ENCODE results near the gene GPR158.

Gene GPR158

DNA sequence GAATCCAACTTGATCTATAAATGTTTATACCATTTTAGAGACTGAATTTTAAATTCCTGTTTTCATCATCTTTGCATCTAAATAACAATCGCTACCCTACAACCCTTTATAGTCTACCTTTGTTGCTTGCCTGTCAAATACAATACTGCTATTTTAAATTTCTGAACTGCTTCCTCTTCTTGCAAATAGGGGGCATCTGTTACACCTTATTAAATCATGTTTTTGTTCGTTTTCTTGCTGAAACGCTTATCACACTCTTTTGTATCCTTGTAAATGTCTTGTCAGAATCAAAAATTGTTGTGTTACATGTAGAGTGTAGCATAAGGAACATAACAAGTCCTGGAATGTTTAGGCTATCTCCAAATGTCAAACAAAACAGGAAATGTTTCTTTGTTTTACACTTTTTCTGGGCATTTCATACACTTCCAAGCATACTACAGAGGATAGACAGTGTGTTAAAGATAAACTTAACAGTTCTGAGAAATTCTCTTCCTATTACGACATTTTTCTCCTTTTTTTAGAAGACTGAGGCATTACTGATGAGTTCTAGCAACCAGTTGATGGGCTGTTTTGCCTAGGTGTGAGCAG lies 281.3 kb downstream of the GPR158 start:
- ChIA-PET POLR2A (no interaction called here), CTCF (no interaction called here)
- DNase-seq (ENCODE audit: low read depth, low spot score) = no peak

DNA sequence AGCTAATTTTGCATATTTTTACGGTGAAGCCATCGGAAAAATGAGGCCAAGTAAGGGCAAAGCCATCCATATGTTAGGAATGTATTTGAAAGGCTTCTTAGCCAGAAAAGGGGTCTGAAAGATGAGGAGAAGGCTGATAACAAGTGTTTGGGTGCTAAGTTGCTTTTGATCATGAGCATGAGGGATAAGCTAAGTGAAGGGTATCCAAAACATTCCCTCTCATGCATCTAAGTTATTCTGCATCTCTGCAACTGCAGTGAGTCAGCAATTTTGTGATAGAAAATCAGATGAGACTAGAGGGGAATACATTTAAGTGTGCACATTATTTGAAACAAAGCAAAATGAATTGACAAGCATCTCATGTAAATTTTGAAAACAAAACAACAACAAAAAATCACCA lies 282.8 kb downstream of the GPR158 start:
- POLR2A ChIA-PET = no interaction called here
- CTCF ChIA-PET = no interaction called here
- TF ChIP-seq, protein P1, sequence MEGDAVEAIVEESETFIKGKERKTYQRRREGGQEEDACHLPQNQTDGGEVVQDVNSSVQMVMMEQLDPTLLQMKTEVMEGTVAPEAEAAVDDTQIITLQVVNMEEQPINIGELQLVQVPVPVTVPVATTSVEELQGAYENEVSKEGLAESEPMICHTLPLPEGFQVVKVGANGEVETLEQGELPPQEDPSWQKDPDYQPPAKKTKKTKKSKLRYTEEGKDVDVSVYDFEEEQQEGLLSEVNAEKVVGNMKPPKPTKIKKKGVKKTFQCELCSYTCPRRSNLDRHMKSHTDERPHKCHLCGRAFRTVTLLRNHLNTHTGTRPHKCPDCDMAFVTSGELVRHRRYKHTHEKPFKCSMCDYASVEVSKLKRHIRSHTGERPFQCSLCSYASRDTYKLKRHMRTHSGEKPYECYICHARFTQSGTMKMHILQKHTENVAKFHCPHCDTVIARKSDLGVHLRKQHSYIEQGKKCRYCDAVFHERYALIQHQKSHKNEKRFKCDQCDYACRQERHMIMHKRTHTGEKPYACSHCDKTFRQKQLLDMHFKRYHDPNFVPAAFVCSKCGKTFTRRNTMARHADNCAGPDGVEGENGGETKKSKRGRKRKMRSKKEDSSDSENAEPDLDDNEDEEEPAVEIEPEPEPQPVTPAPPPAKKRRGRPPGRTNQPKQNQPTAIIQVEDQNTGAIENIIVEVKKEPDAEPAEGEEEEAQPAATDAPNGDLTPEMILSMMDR (IDR thresholded peaks at IDR 0.05; ENCODE audit: insufficient read depth, low read length, missing control alignments) = no peak
- no peak for DNase-seq (ENCODE audit: low read depth, low spot score)
- H3K4me3 ChIP-seq (ENCODE audit: low read depth, low read length) = no peak overlapping the region

More for the DNA sequence above, 281.3 kb downstream of the GPR158 start:
- TF ChIP-seq, protein P1 (IDR thresholded peaks at IDR 0.05; ENCODE audit: insufficient read depth, low read length, missing control alignments) = no peak
- no peak overlapping the region for H3K4me3 ChIP-seq (ENCODE audit: low read depth, low read length)

DNA sequence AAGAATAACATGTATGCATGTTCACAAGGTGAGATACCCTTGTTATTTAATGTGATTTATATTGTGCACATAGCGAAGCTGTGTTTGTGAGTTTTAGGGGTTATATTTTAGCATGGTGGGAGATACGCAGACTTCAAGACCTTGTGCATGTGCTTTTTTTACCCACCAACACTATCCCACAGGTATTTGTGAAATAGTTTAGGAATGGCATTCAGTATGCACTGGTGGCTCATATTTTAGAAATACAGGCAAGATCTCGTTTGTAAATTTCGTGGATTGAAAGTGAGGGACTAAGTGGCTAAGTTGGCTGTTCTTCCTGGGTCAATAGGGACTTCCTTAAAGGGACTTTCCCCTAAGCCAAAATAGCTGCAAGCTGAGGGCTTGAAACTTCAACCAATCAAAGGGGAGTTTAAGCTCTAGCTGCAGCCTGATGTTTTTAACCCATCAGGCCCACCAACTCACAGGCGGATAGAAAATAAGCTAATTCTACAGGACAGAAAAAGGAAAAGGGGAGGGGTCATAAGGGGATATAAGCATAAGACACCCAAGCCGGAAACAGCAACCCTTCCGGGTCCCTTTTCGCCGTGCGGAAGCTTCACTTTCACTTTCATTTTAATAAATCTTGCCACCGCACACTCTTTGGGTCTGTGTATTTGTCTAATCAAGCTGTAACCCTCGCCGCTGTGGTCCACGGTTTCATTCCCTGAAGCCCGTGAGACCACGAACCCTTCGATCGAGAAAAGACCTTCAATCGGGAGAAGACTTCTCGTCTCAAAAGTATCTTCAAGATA lies 291.0 kb downstream of the GPR158 start:
- POLR2A ChIA-PET = no interaction called here
- CTCF ChIA-PET = no interaction called here
- TF ChIP-seq, protein P1 (IDR thresholded peaks at IDR 0.05; ENCODE audit: insufficient read depth, low read length, missing control alignments) = no peak
- H3K4me3 ChIP-seq (ENCODE audit: low read depth, low read length) = no peak overlapping the region
- DNase-seq (ENCODE audit: low read depth, low spot score) = no peak

DNA sequence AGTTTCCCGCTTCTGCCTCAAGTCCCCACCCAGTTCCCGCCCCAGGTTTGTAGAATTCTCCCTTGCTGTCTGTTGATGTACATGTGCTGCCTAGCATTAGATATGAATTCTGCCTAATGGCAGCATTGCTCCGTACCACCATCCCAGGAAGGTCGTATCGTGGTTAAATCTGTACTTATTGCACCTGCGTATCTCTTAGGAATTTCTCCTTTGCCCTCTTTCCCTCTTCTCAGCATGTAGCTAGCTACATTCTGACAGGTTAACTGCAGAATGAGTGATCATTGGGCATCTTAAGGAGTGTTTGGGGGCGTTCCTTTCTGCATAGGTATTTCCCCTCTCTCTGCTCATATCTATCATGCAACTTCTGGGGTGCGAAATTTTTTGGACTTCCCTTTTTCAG lies 293.1 kb downstream of the GPR158 start:
- ChIA-PET CTCF (no interaction called here), POLR2A (no interaction called here)
- DNase-seq (ENCODE audit: low read depth, low spot score) = no peak
- H3K4me3 ChIP-seq (ENCODE audit: low read depth, low read length) = no peak overlapping the region
- TF ChIP-seq, protein P1 (IDR thresholded peaks at IDR 0.05; ENCODE audit: insufficient read depth, low read length, missing control alignments) = no peak

DNA sequence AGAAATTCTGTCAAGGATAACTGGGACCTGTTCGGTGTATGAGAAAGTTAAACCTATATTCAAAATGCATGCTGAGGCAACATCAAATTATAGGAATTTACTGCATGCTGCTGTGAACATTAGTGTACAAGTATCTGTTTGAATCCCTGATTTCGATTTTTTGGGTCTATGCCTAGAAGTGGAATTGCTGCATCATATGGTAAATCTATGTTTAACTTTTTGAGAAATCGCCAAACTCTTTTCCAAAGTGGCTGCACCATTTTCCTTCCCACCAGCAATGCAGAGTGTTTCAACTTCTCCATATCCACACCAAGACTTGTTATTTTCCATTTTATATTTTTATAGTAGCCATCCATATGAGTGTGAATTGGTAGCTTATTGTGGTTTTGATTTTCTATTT lies 306.7 kb downstream of the GPR158 start:
- CTCF ChIA-PET = no interaction called here

DNA sequence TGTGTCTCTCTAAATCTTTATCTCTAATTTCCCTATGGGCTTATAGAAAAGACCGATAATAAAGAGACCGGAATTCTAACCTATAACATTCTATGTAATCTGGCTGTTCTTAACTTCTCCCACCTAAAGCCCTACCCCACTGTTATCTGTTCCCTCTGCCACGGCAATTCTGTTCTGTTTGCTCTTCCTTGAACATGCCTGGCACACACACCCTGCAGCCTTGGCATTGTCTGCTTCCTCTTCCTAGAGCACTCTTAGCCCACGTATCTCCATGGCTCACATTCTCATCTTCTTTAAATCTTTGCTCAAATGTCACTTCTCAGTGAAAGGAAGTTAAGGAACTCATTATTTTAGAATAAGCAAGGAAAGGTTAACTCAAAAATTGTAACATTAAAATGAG lies 309.2 kb downstream of the GPR158 start:
- TF ChIP-seq, protein P1 (IDR thresholded peaks at IDR 0.05; ENCODE audit: insufficient read depth, low read length, missing control alignments) = no peak
- H3K4me3 ChIP-seq (ENCODE audit: low read depth, low read length) = no peak overlapping the region
- ChIA-PET POLR2A (no interaction called here), CTCF (no interaction called here)
- no peak for DNase-seq (ENCODE audit: low read depth, low spot score)

More for the DNA sequence above, 306.7 kb downstream of the GPR158 start:
- POLR2A ChIA-PET = no interaction called here
- TF ChIP-seq, protein P1 (IDR thresholded peaks at IDR 0.05; ENCODE audit: insufficient read depth, low read length, missing control alignments) = no peak
- no peak overlapping the region for H3K4me3 ChIP-seq (ENCODE audit: low read depth, low read length)
- DNase-seq (ENCODE audit: low read depth, low spot score) = no peak

Data from AG04449 (cell line).